Measurements from ENCODE around the gene GARIN3.

Gene GARIN3

DNA sequence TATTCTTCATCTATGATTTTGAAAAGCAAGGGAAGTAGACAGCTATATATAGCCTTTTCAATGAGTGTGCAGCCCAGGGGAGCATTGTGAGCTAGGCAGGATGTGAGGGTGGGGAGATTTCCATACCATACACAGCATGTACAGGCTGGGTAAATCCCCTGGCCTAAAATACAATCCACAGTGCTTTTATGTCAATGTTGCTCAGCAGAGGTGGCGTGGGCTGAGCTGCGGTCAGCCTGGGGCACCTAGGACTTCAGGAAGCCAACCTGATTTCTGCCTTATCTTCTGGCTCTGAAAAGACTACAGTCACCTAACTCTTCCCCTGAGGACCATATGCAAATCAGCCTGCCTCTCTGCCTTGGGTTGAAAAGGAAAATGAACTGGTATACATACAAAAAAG is 6.3 kb upstream of the GARIN3 start:
- no peaks in the 10 kb centered on the region for H3K27me3 ChIP-seq (replicated peaks; ENCODE audit: control insufficient read depth, insufficient read depth, low read length)
- no peaks in the 10 kb centered on the region for H3K36me3 ChIP-seq (ENCODE audit: control insufficient read depth, insufficient read depth, low read length)
- peak overlapping the region; percentile 15 for H3K4me3 ChIP-seq (replicated peaks; ENCODE audit: low read depth, low read length)
- TF ChIP-seq, protein P1, sequence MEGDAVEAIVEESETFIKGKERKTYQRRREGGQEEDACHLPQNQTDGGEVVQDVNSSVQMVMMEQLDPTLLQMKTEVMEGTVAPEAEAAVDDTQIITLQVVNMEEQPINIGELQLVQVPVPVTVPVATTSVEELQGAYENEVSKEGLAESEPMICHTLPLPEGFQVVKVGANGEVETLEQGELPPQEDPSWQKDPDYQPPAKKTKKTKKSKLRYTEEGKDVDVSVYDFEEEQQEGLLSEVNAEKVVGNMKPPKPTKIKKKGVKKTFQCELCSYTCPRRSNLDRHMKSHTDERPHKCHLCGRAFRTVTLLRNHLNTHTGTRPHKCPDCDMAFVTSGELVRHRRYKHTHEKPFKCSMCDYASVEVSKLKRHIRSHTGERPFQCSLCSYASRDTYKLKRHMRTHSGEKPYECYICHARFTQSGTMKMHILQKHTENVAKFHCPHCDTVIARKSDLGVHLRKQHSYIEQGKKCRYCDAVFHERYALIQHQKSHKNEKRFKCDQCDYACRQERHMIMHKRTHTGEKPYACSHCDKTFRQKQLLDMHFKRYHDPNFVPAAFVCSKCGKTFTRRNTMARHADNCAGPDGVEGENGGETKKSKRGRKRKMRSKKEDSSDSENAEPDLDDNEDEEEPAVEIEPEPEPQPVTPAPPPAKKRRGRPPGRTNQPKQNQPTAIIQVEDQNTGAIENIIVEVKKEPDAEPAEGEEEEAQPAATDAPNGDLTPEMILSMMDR (IDR thresholded peaks at IDR 0.05; ENCODE audit: insufficient read depth, low read length, poor library complexity, severe bottlenecking) = no peak
- DNase-seq (ENCODE audit: extremely low read depth, insufficient read length) = peak; percentile 82

DNA sequence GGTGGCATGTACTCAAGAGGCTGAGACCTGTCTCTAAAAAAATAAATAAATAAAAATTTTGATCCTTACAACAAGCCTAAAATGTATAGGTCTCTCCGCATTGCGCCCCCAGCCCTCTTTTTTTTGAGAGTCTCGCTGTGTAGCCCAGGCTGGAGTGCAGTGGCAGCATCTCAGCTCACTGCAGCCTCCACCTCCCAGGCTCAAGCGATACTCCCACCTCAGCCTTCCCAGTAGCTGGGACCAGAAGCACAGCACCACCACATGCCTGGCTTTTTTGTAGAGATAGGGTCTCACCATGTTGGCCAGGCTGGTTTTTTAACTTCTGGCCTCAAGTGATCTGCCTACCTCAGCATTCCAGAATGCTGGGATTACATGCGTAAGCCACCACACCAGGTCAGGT is 2.2 kb upstream of the GARIN3 start:
- H3K36me3 ChIP-seq (ENCODE audit: control insufficient read depth, insufficient read depth, low read length) = no peaks in the 10 kb centered on the region
- no peak overlapping the region for H3K4me3 ChIP-seq (replicated peaks; ENCODE audit: low read depth, low read length)
- DNase-seq (ENCODE audit: extremely low read depth, insufficient read length) = no peak
- TF ChIP-seq, protein P1 (IDR thresholded peaks at IDR 0.05; ENCODE audit: insufficient read depth, low read length, poor library complexity, severe bottlenecking) = no peak
- no peaks in the 10 kb centered on the region for H3K27me3 ChIP-seq (replicated peaks; ENCODE audit: control insufficient read depth, insufficient read depth, low read length)

DNA sequence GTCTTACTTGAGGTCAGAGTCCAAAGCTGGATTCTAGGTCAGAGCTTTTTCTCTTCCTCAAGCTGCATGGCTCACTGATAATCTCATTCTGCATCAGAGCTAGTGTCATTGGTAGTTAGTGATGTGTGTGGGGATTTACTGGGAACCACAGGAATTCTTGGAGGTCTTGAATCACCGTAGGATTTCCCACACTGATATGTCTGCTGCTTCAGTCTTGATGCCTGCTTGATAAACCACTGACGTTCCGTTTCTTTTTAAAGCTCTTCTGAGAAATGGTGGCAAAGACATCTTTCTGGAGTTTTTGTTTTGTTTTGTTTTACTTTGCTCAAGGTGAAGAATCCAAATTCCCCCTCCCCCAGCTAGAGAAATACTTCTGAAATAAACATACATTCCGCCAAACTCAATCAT is 1.2 kb upstream of the GARIN3 start:
- no peak for DNase-seq (ENCODE audit: extremely low read depth, insufficient read length)
- H3K4me3 ChIP-seq (replicated peaks; ENCODE audit: low read depth, low read length) = no peak overlapping the region
- TF ChIP-seq, protein P1 (IDR thresholded peaks at IDR 0.05; ENCODE audit: insufficient read depth, low read length, poor library complexity, severe bottlenecking) = no peak
- no peaks in the 10 kb centered on the region for H3K27me3 ChIP-seq (replicated peaks; ENCODE audit: control insufficient read depth, insufficient read depth, low read length)
- H3K36me3 ChIP-seq (ENCODE audit: control insufficient read depth, insufficient read depth, low read length) = no peaks in the 10 kb centered on the region

DNA sequence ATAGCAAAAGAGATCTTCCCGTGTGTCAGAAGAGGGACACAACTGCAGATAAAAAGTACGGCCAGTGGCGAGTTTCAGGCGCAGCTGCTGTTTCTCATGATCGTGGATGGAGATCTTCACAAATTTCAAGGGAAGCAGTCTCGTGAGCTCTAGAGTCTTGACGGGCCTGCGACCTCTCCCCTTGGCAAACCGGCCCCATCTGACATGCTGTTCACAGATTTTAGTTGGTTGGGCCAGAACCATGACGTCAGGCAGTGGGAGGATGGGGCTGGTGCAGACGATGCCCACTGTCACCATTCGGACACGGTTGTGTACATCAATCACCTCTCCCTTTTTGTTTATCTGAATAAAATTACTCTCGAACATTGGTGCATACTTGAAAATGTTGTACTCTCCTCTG is 396 bp downstream of the GARIN3 start:
- Histone ChIP-seq H3K36me3 (ENCODE audit: control insufficient read depth, insufficient read depth, low read length) (no peaks in the 10 kb centered on the region), H3K27me3 (replicated peaks; ENCODE audit: control insufficient read depth, insufficient read depth, low read length) (no peaks in the 10 kb centered on the region), H3K4me3 (replicated peaks; ENCODE audit: low read depth, low read length) (no peak overlapping the region)
- TF ChIP-seq, protein P1 (IDR thresholded peaks at IDR 0.05; ENCODE audit: insufficient read depth, low read length, poor library complexity, severe bottlenecking) = no peak
- DNase-seq (ENCODE audit: extremely low read depth, insufficient read length) = no peak

DNA sequence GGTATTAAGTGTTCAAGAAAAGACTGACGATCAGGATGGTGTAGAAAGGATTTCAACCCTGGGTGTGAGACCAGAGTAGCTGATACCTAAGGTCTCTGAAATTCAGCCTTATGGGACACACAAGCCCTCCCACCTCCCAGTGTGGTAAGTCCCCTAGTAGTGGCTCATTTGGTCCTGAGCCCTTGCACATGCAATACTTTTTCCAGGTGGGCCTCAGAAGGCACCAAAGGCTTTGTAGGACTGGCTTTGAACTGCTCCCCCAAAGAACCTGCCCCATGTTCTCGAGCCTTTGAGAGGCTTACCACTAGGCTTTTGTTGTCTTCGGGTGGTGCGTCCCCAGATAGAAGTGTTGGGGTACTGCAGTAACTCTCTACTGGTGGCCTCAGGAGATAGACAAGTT is 803 bp downstream of the GARIN3 start:
- Histone ChIP-seq H3K4me3 (replicated peaks; ENCODE audit: low read depth, low read length) (no peak overlapping the region), H3K27me3 (replicated peaks; ENCODE audit: control insufficient read depth, insufficient read depth, low read length) (no peaks in the 10 kb centered on the region), H3K36me3 (ENCODE audit: control insufficient read depth, insufficient read depth, low read length) (no peaks in the 10 kb centered on the region)
- TF ChIP-seq, protein P1 (IDR thresholded peaks at IDR 0.05; ENCODE audit: insufficient read depth, low read length, poor library complexity, severe bottlenecking) = no peak
- no peak for DNase-seq (ENCODE audit: extremely low read depth, insufficient read length)

DNA sequence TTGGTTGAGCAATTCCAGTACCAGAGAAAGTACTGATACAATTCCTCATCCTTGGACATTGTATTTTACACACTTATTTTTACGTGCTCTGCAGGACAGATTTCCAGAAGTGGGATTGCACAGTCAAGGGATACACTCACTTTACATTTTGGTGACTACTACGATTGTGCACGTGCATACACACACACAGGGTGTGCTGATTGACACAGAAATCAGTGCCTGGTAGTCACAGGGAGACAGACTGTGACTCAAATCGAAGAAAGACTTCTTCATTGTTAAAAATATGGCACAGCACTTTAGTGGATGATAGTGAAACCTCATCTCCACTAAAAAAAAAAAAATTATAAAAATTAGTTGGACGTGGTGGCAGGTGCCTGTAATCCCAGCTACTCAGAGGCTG is 1.5 kb downstream of the GARIN3 start:
- H3K4me3 ChIP-seq (replicated peaks; ENCODE audit: low read depth, low read length) = no peak overlapping the region
- TF ChIP-seq, protein P1 (IDR thresholded peaks at IDR 0.05; ENCODE audit: insufficient read depth, low read length, poor library complexity, severe bottlenecking) = no peak
- H3K36me3 ChIP-seq (ENCODE audit: control insufficient read depth, insufficient read depth, low read length) = no peaks in the 10 kb centered on the region
- no peaks in the 10 kb centered on the region for H3K27me3 ChIP-seq (replicated peaks; ENCODE audit: control insufficient read depth, insufficient read depth, low read length)
- no peak for DNase-seq (ENCODE audit: extremely low read depth, insufficient read length)

Measured in GM06990 (cell line).